Cardiac fibroblast (primary cell): ENCODE results near the gene OSTM1.
A peak's percentile ranks its signal among the peaks of the same experiment; 100 is the strongest.

Source experiments
- DNase-seq, 2 donors: peaks; one replicate each; pipeline versions ENCODE4 v3.0.0 to v3.0.0-alpha.2; 2010; ENCODE audit warnings: low read depth in 2 of 2
- H3K4me3 ChIP-seq, 2 donors: replicated peaks in 1 of 2; 1 replicate in 1 of 2; 2 replicates in 1 of 2; pipeline ENCODE4 v1.5.1; 2011; ENCODE audit warnings: low read depth in 2 of 2, low read length in 2 of 2, mild to moderate bottlenecking in 2 of 2, moderate library complexity in 1 of 2
- TF ChIP-seq, protein P1 (sequence below): IDR thresholded peaks from one replicate; pipeline ENCODE4 v1.5.1; 2011; ENCODE audit warnings: low read depth, mild to moderate bottlenecking, low read length, inconsistent platforms

Gene OSTM1

GRCh38 chr6:108074359-108075144 lies at the start of gene OSTM1:
Gene OSTM1 (minus strand): TSS chr6:108074741. CDS start chr6:108074651, 90 bp downstream.
- DNase-seq, result peak; percentile 85 to 91
- TF ChIP-seq, protein P1, sequence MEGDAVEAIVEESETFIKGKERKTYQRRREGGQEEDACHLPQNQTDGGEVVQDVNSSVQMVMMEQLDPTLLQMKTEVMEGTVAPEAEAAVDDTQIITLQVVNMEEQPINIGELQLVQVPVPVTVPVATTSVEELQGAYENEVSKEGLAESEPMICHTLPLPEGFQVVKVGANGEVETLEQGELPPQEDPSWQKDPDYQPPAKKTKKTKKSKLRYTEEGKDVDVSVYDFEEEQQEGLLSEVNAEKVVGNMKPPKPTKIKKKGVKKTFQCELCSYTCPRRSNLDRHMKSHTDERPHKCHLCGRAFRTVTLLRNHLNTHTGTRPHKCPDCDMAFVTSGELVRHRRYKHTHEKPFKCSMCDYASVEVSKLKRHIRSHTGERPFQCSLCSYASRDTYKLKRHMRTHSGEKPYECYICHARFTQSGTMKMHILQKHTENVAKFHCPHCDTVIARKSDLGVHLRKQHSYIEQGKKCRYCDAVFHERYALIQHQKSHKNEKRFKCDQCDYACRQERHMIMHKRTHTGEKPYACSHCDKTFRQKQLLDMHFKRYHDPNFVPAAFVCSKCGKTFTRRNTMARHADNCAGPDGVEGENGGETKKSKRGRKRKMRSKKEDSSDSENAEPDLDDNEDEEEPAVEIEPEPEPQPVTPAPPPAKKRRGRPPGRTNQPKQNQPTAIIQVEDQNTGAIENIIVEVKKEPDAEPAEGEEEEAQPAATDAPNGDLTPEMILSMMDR, result no peak

DNA sequence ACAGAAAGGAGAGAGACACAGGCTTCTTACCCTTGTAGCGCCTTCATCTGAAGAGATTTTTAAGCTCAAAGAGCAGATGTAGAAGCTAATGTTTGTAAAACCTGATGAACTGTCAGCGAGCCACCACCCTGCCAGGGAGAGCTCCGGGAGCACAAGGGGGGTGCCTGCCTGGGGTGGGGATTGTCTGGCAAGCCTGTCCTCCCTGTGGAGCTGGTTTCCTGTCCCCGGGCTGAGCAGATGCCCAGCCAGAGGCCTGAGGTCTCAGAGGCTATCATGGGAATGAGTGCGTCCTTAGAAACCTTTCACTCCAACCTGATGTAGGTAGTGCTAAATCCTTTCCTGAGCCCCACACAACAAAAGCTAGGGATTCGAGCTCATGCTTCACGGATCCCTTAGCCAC lies 49.4 kb upstream of the OSTM1 start:
- DNase-seq, result no peak
- H3K4me3 ChIP-seq, result no peak overlapping the region
- TF ChIP-seq, protein P1, result no peak

More at GRCh38 chr6:108074359-108075144, at the start of gene OSTM1:
- peak within 1 kb of the TSS; percentile 90 to 97 for H3K4me3 ChIP-seq

DNA sequence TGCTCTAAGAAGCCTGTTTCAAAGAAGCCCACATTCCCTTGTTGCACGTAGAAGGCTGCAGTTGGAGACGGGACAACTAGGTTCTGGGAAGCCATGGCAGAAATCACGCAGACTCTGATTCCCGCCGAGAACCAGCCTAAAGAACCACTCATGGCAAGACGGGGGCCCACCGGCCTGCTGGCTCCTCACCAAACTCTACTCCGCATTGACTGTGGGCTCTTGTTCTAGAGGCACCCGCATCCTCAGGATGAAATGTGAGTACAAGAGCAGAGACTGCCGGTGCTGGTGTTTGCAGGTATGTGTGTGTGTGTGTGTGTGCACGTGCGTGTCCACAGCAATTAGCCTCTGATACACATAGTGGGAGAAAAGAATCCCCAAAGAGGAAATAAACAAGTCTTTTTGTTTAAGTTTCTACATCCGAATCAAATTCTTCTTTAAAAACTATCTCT lies 49.0 kb upstream of the OSTM1 start:
- TF ChIP-seq, protein P1, result no peak
- DNase-seq, result no peak
- H3K4me3 ChIP-seq, result no peak overlapping the region

- no peak for DNase-seq
- H3K4me3 ChIP-seq, result no peak overlapping the region
- TF ChIP-seq, protein P1, result no peak
These were observed 47.1 kb upstream of the OSTM1 start for GRCh38 chr6:108121612-108122011.

- DNase-seq, result no peak
These were observed 45.8 kb upstream of the OSTM1 start for GRCh38 chr6:108120311-108120710.

DNA sequence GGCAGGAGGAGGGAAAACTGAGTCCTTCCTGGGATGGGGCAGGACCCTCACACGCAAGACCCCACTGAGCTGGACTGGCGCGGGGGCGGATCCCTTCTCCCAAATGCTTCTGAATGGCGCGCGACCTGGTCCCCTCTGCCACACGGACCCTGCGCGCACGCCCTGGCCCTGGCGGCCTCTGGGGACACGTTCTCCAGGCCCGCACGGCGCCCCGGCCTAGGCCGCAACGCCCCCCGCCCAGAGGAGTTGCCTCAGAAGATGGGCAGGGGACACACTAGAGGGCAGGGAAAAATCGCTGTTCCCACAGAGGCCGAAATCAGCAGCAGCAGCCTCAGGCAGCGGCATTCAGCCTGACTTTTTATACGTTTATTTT lies 45.2 kb upstream of the OSTM1 start:
- DNase-seq, result no peak
- no peak overlapping the region for H3K4me3 ChIP-seq
- TF ChIP-seq, protein P1, result no peak

More at GRCh38 chr6:108120311-108120710, 45.8 kb upstream of the OSTM1 start:
- no peak overlapping the region for H3K4me3 ChIP-seq
- TF ChIP-seq, protein P1, result no peak
